Measurements from ENCODE around the gene JOSD1. TPM values are rescaled to one million over a fixed set of nuclear protein-coding genes. Genes with fewer than 3 reads are reported as not detected.

The JOSD1 gene
- total RNA-seq, 1 donor from 2014 or later: 45.2 TPM

DNA sequence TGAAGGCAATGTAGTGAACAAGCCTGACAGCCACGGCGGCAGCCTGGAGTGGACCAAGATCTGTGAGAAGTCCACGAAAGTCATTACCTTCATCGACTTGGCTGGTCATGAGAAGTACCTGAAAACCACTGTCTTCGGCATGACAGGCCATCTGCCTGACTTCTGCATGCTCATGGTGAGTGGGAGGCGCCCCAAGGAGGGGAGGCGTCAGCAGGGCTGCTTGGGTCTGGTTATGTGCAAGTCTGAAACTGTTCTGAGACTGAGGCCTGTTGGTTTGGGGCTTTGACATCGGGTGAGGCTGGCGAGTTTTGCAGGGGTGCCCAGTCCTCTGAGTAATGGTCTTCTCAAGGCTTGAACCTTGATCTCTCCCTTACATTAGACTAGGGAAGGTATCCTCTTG, 16.1 kb upstream of the JOSD1 start:
- intact Hi-C loops (cut with micrococcal nuclease): no loop called here
- H3K9me3 Mint-ChIP-seq: no peaks in the 10 kb centered on the region
- no peak overlapping the region for H3K4me3 Mint-ChIP-seq
- CTCF ChIA-PET: no interaction called here
- DNase-seq (no peak), ATAC-seq (ENCODE audit: low read depth) (no peak)
- H3K27me3 Mint-ChIP-seq: no peaks in the 10 kb centered on the region
- TF ChIP-seq CTCF (IDR thresholded peaks at IDR 0.05): no peak
- no peak overlapping the region for H3K27ac Mint-ChIP-seq
- peaks cover 33% of the 10 kb centered on the region for H3K4me1 Mint-ChIP-seq
- H3K36me3 Mint-ChIP-seq (ENCODE audit: low read depth): peaks cover 81% of the 10 kb centered on the region
- POLR2A ChIA-PET: no interaction called here

- intact Hi-C loops (cut with micrococcal nuclease): no loop called here
- ChIA-PET POLR2A (no interaction called here), CTCF (no interaction called here)
- ATAC-seq (ENCODE audit: low read depth) (no peak), DNase-seq (no peak)
- H3K36me3 Mint-ChIP-seq (ENCODE audit: low read depth): peaks cover 79% of the 10 kb centered on the region
- no peak overlapping the region for H3K27ac Mint-ChIP-seq
- H3K4me3 Mint-ChIP-seq: no peak overlapping the region
- TF ChIP-seq CTCF (IDR thresholded peaks at IDR 0.05): no peak
- H3K9me3 Mint-ChIP-seq: no peaks in the 10 kb centered on the region
- no peaks in the 10 kb centered on the region for H3K27me3 Mint-ChIP-seq
- H3K4me1 Mint-ChIP-seq: peaks cover 34% of the 10 kb centered on the region
These were observed 15.5 kb upstream of the JOSD1 start for GRCh38 chr22:38716271-38716670.

DNA sequence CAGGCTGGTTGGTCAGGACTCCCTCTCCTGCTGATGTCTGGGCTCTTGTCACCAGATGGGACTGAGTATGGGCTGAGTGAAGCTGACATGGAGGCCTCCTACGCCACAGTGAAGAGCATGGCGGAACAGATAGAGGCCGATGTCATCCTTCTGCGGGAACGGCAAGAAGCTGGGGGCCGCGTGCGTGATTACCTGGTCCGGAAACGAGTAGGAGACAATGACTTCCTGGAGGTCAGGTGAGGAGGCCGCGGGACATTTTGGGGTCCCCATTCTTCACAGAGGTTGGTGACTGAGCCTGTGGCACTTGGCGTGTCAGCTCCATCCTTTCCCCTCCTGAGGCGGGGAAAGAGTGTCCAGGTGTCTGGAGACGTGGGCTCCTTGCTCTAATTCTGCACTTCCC, 15.1 kb upstream of the JOSD1 start:
- TF ChIP-seq CTCF (IDR thresholded peaks at IDR 0.05): no peak
- no peak overlapping the region for H3K4me3 Mint-ChIP-seq
- H3K9me3 Mint-ChIP-seq: no peaks in the 10 kb centered on the region
- intact Hi-C loops (cut with micrococcal nuclease): no loop called here
- H3K36me3 Mint-ChIP-seq (ENCODE audit: low read depth): peaks cover 81% of the 10 kb centered on the region
- no peak for DNase-seq
- H3K4me1 Mint-ChIP-seq: peaks cover 37% of the 10 kb centered on the region
- ChIA-PET CTCF (no interaction called here), POLR2A (interaction anchor here (1.4 kb wide), 1 partner anchor 25 kb away, joined by 3 read pairs; no protein-coding TSS in a partner anchor)
- no peaks in the 10 kb centered on the region for H3K27me3 Mint-ChIP-seq
- H3K27ac Mint-ChIP-seq: no peak overlapping the region
- ATAC-seq (ENCODE audit: low read depth): no peak

DNA sequence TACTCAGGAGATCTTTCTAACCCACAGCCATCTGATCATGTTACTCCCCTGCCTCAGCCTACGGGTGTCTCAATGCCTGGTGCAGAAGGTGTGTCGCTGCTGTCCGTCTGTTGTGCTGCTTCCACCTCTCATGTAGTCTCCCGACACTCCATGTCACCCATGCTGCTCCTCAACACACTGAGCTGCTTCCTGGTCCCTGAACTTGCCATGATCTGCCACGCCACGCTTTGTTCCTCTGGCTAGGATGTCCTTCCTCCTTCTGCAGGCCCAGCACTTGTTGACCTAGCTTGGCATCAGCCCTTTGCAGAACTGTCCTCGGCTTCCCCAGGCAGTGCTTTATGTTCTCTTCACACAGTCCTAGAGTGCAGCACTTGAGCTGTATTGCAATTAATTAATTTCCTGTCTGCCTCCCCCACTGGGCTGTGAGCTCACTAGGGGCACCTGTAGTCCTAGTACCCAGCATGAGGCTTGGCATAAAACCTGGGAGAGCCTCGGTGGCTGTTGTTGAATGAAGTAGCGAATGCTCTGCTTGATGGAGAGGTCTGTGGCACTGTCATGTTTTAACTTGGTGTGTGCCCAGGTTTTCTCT, 14.5 kb upstream of the JOSD1 start:
- Mint-ChIP-seq H3K4me1 (peaks cover 43% of the 10 kb centered on the region), H3K36me3 (ENCODE audit: low read depth) (peaks cover 82% of the 10 kb centered on the region), H3K4me3 (no peak overlapping the region), H3K27me3 (no peaks in the 10 kb centered on the region), H3K9me3 (no peaks in the 10 kb centered on the region), H3K27ac (no peak overlapping the region)
- ChIA-PET POLR2A (interaction anchor here (1.4 kb wide), 2 partner anchors 9 to 25 kb away, joined by 3 to 5 read pairs; no protein-coding TSS in a partner anchor), CTCF (no interaction called here)
- no peak for DNase-seq
- TF ChIP-seq CTCF (IDR thresholded peaks at IDR 0.05): no peak
- intact Hi-C loops (cut with micrococcal nuclease): no loop called here
- no peak for ATAC-seq (ENCODE audit: low read depth)

- intact Hi-C loops (cut with micrococcal nuclease): no loop called here
- TF ChIP-seq CTCF (IDR thresholded peaks at IDR 0.05): no peak
- ATAC-seq (ENCODE audit: low read depth): no peak
- DNase-seq: no peak
- H3K27ac Mint-ChIP-seq: no peak overlapping the region
- no peaks in the 10 kb centered on the region for H3K27me3 Mint-ChIP-seq
- no peak overlapping the region for H3K4me3 Mint-ChIP-seq
- CTCF ChIA-PET: no interaction called here
- H3K4me1 Mint-ChIP-seq: peaks cover 56% of the 10 kb centered on the region
- POLR2A ChIA-PET: interaction anchor here (1.4 kb wide), 1 partner anchor 11 kb away, joined by 5 read pairs; no protein-coding TSS in a partner anchor
- H3K9me3 Mint-ChIP-seq: no peaks in the 10 kb centered on the region
- peaks cover 81% of the 10 kb centered on the region for H3K36me3 Mint-ChIP-seq (ENCODE audit: low read depth)
These were observed 13.2 kb upstream of the JOSD1 start for GRCh38 chr22:38713921-38714320.
